ENCODE measurements around the gene NELL1.

NELL1 gene

GRCh38 chr11:21543901-21544300 lies 874.5 kb downstream of the NELL1 start:
- no peaks in the 10 kb centered on the region for H3K9me3 ChIP-seq (ENCODE audit: control insufficient read depth, low read length)
- no peaks in the 10 kb centered on the region for H3K79me2 ChIP-seq
- H3K27me3 ChIP-seq (ENCODE audit: control insufficient read depth, insufficient read depth, low read length): no peaks in the 10 kb centered on the region
- H3K9ac ChIP-seq: no peak overlapping the region
- no peak overlapping the region for H3K4me3 ChIP-seq (ENCODE audit: low read depth, low read length)
- no peaks in the 10 kb centered on the region for H3K4me1 ChIP-seq
- no peaks in the 10 kb centered on the region for H3K36me3 ChIP-seq (ENCODE audit: control insufficient read depth, insufficient read depth, low read length)
- no peak overlapping the region for H3K4me2 ChIP-seq (ENCODE audit: low read length)
- TF ChIP-seq, protein P1, sequence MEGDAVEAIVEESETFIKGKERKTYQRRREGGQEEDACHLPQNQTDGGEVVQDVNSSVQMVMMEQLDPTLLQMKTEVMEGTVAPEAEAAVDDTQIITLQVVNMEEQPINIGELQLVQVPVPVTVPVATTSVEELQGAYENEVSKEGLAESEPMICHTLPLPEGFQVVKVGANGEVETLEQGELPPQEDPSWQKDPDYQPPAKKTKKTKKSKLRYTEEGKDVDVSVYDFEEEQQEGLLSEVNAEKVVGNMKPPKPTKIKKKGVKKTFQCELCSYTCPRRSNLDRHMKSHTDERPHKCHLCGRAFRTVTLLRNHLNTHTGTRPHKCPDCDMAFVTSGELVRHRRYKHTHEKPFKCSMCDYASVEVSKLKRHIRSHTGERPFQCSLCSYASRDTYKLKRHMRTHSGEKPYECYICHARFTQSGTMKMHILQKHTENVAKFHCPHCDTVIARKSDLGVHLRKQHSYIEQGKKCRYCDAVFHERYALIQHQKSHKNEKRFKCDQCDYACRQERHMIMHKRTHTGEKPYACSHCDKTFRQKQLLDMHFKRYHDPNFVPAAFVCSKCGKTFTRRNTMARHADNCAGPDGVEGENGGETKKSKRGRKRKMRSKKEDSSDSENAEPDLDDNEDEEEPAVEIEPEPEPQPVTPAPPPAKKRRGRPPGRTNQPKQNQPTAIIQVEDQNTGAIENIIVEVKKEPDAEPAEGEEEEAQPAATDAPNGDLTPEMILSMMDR (IDR thresholded peaks at IDR 0.05): no peak
- H2AFZ ChIP-seq: no peak overlapping the region
- no peak overlapping the region for H3K27ac ChIP-seq

DNA sequence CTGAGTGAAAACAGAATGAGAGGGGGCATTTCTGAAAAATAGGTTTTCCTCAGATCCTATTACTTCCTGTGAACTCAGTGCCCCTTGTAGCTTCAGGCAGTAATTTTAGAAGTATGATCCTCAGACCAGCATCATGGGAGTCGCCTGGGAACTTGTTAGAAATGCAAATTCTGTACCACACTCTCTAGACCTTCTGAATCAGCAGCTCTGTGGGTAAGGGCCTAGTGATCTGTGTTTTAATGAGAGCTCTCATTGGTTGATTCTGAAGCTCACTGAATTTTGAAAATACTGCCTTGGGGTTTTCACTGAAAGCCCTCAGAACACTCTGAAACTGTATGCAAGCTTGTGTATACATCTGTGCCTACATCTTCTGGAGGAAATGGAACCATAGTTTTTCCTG lies 876.3 kb downstream of the NELL1 start:
- Histone ChIP-seq H3K4me1 (no peaks in the 10 kb centered on the region), H3K9me3 (ENCODE audit: control insufficient read depth, low read length) (no peaks in the 10 kb centered on the region), H3K9ac (no peak overlapping the region), H3K27ac (no peak overlapping the region), H3K27me3 (ENCODE audit: control insufficient read depth, insufficient read depth, low read length) (no peaks in the 10 kb centered on the region), H3K79me2 (no peaks in the 10 kb centered on the region), H2AFZ (no peak overlapping the region), H3K4me2 (ENCODE audit: low read length) (no peak overlapping the region), H3K4me3 (ENCODE audit: low read depth, low read length) (no peak overlapping the region), H3K36me3 (ENCODE audit: control insufficient read depth, insufficient read depth, low read length) (no peaks in the 10 kb centered on the region)
- TF ChIP-seq, protein P1 (IDR thresholded peaks at IDR 0.05): no peak

- H3K36me3 ChIP-seq (ENCODE audit: control insufficient read depth, insufficient read depth, low read length): no peaks in the 10 kb centered on the region
- H3K4me1 ChIP-seq: no peaks in the 10 kb centered on the region
- no peaks in the 10 kb centered on the region for H3K79me2 ChIP-seq
- no peak overlapping the region for H3K27ac ChIP-seq
- H3K4me2 ChIP-seq (ENCODE audit: low read length): no peak overlapping the region
- TF ChIP-seq, protein P1 (IDR thresholded peaks at IDR 0.05): no peak
- H3K9ac ChIP-seq: no peak overlapping the region
- no peaks in the 10 kb centered on the region for H3K9me3 ChIP-seq (ENCODE audit: control insufficient read depth, low read length)
- no peaks in the 10 kb centered on the region for H3K27me3 ChIP-seq (ENCODE audit: control insufficient read depth, insufficient read depth, low read length)
- H2AFZ ChIP-seq: no peak overlapping the region
- H3K4me3 ChIP-seq (ENCODE audit: low read depth, low read length): no peak overlapping the region
These were observed 877.3 kb downstream of the NELL1 start for GRCh38 chr11:21546703-21547102.

GRCh38 chr11:21552911-21553310 lies 883.5 kb downstream of the NELL1 start:
- Histone ChIP-seq H3K27me3 (ENCODE audit: control insufficient read depth, insufficient read depth, low read length) (no peaks in the 10 kb centered on the region), H3K4me1 (peaks cover 3% of the 10 kb centered on the region), H2AFZ (peak overlapping the region; percentile 17), H3K9me3 (ENCODE audit: control insufficient read depth, low read length) (no peaks in the 10 kb centered on the region), H3K27ac (no peak overlapping the region), H3K79me2 (no peaks in the 10 kb centered on the region), H3K4me3 (ENCODE audit: low read depth, low read length) (no peak overlapping the region), H3K4me2 (ENCODE audit: low read length) (peak overlapping the region; percentile 21), H3K36me3 (ENCODE audit: control insufficient read depth, insufficient read depth, low read length) (no peaks in the 10 kb centered on the region), H3K9ac (no peak overlapping the region)
- TF ChIP-seq, protein P1 (IDR thresholded peaks at IDR 0.05): no peak

- H3K79me2 ChIP-seq: no peaks in the 10 kb centered on the region
- TF ChIP-seq, protein P1 (IDR thresholded peaks at IDR 0.05): no peak
- H3K4me2 ChIP-seq (ENCODE audit: low read length): no peak overlapping the region
- no peaks in the 10 kb centered on the region for H3K36me3 ChIP-seq (ENCODE audit: control insufficient read depth, insufficient read depth, low read length)
- no peak overlapping the region for H3K4me3 ChIP-seq (ENCODE audit: low read depth, low read length)
- H3K9ac ChIP-seq: no peak overlapping the region
- H3K9me3 ChIP-seq (ENCODE audit: control insufficient read depth, low read length): no peaks in the 10 kb centered on the region
- H3K27me3 ChIP-seq (ENCODE audit: control insufficient read depth, insufficient read depth, low read length): no peaks in the 10 kb centered on the region
- no peak overlapping the region for H3K27ac ChIP-seq
- no peak overlapping the region for H2AFZ ChIP-seq
- peaks cover 3% of the 10 kb centered on the region for H3K4me1 ChIP-seq
These were observed 884.4 kb downstream of the NELL1 start for GRCh38 chr11:21553795-21554194.
